HG03571 (cell line): ENCODE results near the gene FNDC4.
"Not testable (repeated sequence)": the region's sequence is repeated elsewhere in the genome, so short reads cannot be mapped to it uniquely, and the experiment has no call there.

ENCODE experiments used
- ATAC-seq: cut with Tn5 transposase; IDR thresholded peaks from one replicate; pipeline ENCODE4 v1.9.1; 2021; ENCODE audit not compliant: unreplicated experiment

FNDC4 gene

GRCh38 chr2:27494944-27495554 lies at the start of gene FNDC4:
Gene FNDC4 (minus strand): TSS chr2:27495200. CDS start chr2:27494679, 521 bp downstream.
- ATAC-seq, result no peak

- no peak for ATAC-seq
Measured at GRCh38 chr2:27544143-27544821, 49.3 kb upstream of the FNDC4 start.

- not testable (repeated sequence) for ATAC-seq
Measured at GRCh38 chr2:27539649-27540048, 44.6 kb upstream of the FNDC4 start.

- ATAC-seq, result not testable (repeated sequence)
Measured at GRCh38 chr2:27538839-27539450, 43.9 kb upstream of the FNDC4 start.

GRCh38 chr2:27537287-27537686 lies 42.3 kb upstream of the FNDC4 start:
- ATAC-seq, result no peak

- no peak for ATAC-seq
Measured at GRCh38 chr2:27531983-27532382, 37.0 kb upstream of the FNDC4 start.

- ATAC-seq, result no peak
Measured at GRCh38 chr2:27527182-27527581, 32.2 kb upstream of the FNDC4 start.

- ATAC-seq, result no peak
Measured at GRCh38 chr2:27522400-27522945, 27.5 kb upstream of the FNDC4 start.

GRCh38 chr2:27520316-27520715 lies 25.3 kb upstream of the FNDC4 start:
- ATAC-seq, result no peak

- no peak for ATAC-seq
Measured at GRCh38 chr2:27518782-27519113, 23.7 kb upstream of the FNDC4 start.

GRCh38 chr2:27518113-27518781 lies 23.2 kb upstream of the FNDC4 start:
- ATAC-seq, result no peak

- no peak for ATAC-seq
Measured at GRCh38 chr2:27509326-27509725, 14.3 kb upstream of the FNDC4 start.

GRCh38 chr2:27507293-27507692 lies 12.3 kb upstream of the FNDC4 start:
- ATAC-seq, result no peak

- no peak for ATAC-seq
Measured at GRCh38 chr2:27506587-27506986, 11.6 kb upstream of the FNDC4 start.

GRCh38 chr2:27502142-27502541 lies 7.1 kb upstream of the FNDC4 start:
- no peak for ATAC-seq

GRCh38 chr2:27501042-27501441 lies 6.0 kb upstream of the FNDC4 start:
- ATAC-seq, result no peak

- ATAC-seq, result no peak
Measured at GRCh38 chr2:27498975-27499374, 4.0 kb upstream of the FNDC4 start.

- ATAC-seq, result no peak
Measured at GRCh38 chr2:27497288-27497627, 2.3 kb upstream of the FNDC4 start.

- no peak for ATAC-seq
Measured at GRCh38 chr2:27496357-27497287, 1.6 kb upstream of the FNDC4 start, which contains the start of gene GCKR. Gene GCKR (plus strand): TSS chr2:27496839. CDS start chr2:27496905, 66 bp downstream.

- no peak for ATAC-seq
Measured at GRCh38 chr2:27495840-27496356, 898 bp upstream of the FNDC4 start.
